ENCODE results near the gene KCNJ6.
"Not testable (repeated sequence)": the region's sequence is repeated elsewhere in the genome, so short reads cannot be mapped to it uniquely, and the experiment has no call there.

The KCNJ6 gene

DNA sequence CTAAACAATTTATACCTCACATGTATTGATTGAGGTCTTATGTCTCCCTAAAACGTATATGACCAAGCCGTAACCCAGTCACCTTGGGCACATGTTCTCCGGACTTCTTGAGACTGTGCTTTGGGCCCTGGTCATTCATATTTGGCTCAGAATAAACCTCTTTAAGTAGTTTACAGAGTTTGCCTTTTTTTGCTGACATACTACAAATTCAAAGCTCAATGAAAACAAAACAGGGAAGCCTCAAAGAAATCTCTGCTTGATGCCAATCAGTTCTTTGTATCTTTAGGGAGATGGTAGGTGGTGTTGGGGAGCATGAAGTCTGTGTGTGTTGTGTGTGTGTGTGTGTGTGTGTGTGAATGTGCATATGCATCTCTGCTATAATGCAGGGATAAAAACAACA is 247.0 kb downstream of the KCNJ6 start:
- DNase-seq, result no peak

DNA sequence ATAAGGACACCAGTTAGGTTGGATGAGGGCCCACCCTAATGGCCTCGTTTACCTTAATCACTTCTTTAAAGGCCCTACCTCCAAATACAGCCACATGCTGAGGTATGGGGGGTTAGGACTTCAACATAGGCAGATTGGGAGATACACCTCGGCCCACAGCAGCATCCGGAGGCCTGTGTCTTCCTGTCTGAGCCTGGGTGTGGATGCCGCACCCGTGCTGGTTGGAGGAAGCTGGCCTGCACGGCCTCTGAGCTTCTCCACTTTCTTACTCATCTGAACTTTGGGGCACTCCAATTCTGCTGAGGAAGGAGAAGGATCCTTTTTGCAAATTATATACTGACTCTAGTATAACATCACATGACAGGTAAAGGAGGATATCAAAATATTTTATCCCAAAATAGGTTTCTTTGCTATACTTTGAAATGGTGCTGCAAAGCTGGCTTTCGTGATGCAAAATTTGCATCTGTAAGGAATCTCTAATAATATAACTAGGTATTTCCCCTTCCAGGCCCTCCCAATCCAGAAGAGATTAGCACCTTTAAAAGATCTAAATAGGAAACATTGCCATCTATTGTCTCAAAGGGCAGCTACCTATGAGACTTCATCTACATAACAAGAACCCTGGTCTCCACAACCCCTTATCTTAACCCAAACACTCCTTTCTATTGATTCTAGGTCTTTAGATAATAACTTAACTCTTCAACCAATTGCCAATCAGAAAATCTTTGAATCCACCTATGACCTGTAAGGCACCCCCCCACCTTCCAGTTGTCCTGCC is 247.6 kb downstream of the KCNJ6 start:
- no peak for DNase-seq

DNA sequence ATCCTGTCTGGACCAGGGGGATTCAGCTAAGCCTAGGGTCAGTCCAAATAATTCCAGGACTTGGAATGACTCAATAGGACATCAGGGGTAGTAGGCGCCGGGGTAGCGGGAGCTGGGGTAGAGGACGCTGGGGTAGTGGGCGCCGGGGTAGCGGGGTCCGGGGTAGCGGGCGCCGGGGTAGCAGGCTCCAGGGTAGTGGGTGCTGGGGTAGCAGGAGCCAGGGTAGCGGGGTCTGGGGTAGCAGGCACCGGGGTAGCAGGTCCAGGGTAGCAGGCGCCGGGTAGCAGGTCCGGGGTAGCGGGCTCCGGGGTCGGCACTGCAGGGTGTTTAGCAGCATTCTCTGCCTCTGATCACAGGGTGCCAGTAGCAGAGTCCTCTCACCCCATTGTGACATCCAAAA is 248.9 kb downstream of the KCNJ6 start:
- DNase-seq, result no peak

DNA sequence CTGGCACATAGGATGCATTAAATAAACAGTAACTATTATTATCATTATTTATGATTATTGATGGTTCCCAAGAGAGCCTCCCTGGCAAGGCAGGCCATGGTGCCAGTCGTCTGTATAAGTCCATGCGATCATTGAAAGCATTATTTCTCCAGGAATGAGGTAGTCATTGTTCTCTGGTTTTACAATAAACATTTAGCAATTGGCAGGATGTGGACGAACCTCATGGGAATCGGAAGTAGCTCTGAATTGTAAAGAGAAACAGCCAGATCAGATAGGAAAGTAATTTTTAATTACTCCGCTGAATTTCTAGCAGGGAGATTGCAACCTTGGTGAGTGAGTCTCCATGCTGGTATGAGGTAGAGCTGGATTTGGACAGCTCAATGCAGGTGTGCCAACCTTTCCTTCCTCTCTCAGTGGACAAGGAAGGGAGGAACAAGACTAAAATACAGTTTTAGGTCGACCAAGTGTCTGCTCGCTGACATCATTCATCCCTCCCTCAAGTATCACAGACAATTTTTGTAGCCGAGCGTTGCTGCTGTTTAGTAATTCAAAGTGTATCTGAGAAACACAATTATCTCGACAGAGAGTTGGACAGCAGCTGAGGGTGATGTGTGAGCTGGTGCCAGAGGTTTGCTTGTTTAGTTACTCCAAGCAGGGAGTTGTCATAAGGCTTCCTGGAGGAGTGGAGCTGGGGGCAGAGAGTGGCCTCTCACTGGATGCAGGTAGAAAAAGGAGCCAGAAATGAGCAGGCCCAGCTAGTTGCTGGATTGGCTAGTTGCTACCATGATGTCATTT is 250.8 kb downstream of the KCNJ6 start:
- no peak for DNase-seq

DNA sequence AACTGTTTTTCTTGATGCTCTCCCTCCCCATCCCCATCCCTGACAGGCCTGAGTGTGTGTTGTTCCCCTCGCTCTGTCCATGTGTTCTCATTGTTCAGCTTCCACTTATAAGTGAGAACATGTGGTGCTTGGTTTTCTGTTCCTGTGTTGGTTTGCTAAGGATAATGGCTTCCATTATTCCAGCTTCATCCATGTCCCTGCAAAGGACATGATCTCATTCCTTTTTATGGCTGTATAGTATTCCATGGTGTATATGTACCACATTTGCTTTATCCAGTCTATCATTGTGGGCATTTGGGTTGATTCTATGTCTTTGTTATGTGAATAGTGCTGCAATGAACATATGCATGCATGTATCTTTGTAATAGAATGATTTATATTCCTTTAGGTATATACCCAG is 254.0 kb downstream of the KCNJ6 start:
- not testable (repeated sequence) for DNase-seq

DNA sequence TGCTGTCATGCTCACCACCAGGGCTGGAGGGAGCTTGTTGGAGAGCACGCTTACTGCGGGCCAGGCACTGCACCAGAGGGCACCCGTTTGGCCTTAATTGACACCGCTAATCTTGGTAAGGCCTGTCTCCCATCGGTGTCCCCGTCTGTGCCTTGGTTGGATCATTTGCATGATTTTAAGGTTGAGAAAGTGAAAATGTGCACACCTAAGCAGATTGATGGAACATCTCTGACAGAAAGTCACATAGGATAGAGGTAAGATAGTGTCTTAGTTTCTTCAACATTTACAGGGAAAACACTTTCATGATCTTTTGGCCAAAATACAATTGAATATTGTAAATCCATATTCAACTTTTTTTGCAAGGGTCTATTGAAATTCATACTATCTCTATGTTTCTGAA is 255.5 kb downstream of the KCNJ6 start:
- DNase-seq, result no peak

DNA sequence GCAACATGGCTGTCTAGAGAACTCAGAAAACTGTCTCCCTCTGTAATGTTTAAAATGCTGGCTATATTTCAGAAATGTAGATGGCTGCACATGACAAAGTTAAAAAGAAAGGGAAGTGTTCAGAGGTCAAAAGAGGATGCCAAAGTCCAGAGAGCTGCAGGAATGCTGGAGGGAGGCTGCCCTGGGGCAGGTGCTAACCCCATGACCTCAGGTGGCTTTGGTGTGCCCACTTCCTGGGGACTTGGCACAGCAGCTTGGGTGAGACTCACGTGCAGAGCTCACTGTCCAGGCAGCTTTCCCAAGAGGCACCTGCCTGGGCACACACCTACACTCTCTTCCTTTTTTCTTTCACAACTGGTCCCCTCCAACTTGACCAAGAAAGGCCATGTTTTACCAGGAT is 256.4 kb downstream of the KCNJ6 start:
- DNase-seq, result no peak

DNA sequence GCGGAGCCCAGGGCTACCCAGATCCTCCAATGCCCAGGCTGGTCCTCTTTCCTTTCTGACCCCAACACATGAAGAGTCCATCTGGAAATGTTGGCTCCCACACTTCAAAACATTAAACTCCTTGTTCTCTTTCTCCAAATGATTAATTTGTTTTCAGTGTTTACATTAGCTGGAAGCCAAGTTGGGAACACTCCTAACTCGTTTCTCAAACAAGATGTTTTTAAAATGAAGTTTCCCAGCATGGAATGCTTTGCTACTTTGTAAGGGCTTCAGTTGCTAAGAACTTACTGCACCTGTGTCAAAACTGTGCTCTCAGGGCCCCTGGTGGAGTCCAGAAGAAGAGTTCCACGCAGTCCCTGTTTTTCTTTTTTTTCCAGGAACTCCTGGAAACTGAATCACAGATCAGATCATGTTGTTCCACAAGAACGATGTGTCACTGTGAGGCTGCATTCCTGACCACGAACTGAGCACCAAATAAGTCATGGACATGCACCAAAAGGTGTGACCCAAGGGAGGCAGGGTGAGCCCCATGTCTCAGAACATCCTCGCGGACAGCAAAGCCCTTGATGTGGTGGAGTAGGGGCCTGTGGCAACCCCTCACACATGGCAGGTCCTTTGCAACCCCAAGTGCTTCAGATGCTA is 257.3 kb downstream of the KCNJ6 start:
- DNase-seq, result no peak

DNA sequence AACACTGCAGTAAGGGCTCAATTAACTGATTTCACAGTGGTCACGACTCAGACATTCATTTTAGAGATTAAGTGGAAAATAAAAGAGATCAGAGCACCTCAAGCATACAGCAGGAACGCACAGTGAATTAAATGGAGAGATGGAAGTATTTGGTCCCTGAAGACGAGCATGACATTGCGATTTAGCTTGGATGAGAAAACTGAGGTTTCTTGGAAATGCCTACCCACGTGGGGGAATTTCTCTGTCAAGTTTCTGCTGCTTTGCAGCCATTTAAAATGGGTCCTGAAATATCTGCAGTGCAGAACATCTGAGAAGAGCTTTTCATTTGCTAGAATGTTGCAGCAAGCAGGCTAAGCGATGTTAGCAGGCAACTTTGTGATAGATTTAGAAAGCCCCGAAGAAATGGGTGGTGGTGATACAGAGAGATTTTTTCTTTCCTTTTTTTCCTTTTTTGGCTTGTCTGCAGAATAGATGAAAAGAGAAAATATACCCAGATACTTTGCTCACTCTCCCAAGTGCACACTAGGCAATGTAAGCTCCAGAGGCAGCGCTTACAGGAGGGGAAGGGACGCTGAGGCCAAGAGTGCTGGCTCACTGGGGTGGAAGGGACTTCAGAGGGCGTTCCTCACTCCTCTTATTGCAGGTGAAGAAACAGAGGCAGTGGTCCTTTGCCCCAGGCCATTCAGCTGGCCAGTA is 258.0 kb downstream of the KCNJ6 start:
- no peak for DNase-seq

DNA sequence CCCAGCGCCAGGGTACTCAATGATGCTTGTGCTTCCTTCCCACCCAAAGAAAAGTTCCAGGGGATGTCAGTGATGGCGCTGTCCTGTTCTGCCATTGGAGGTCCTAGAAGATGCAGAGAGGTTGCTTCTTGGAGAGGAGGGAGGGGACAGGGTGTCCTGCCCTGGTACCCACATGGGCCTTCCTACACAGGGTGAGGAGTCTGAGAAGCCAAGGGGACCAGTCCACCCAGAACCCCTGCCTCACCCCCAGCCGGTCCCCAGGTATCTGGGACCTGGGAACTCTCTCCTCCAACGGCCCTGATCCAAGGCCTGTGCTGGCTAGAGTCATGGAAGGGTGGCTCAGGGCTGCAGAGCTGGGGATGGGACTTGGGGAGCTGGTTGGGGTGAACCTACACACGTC is 259.4 kb downstream of the KCNJ6 start:
- no peak for DNase-seq

DNA sequence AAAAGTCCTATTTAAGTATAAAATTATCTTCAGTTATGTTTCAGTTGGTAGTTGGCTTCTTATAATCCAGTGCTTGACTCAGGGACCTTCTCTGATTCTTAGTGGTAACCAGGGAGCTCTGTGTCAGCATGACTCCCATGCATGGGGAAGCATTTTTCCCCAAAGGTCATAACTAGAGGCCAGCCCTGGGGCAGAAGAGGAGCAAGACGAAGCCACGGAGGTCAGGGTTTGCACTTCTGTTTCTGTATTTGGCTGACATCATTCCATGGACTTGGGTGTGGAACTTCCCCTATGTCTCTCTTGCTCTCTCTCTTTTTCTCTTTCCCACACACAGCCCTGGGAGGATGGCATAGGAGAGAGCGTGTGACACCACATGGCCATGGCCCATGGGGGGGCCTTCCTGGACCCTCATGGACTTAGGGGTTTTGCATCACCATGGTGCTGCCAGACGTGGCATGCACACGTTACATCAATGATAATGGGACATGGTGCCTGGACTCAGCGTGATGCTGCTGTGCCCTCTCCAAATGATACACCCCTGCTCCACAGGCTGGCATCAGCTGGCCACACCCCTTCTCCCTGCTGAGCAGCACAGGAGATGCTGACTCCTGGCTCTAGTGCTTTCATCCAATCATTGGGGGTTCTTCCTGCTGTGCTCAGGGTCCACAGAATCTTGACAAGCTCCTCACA is 260.5 kb downstream of the KCNJ6 start:
- no peak for DNase-seq

DNA sequence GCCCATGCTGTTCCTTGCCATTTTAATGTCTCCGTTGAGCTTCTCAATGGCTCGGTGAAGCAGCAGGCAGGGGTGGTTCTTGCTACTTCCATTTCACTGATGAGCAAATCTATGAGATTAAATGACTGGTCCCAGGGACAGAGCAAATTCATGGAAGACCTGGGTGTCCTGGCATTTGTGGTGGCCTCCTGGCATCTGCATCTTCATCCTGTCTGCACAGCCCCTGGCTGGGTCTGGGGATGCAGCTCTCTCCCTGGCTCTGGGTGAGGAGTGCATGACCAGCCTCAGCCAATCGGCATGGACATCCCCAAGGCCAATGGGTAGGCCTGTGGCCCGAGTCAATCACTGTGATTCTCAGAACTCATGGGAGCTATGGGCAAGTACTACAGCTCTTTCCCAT is 261.7 kb downstream of the KCNJ6 start:
- DNase-seq, result no peak

DNA sequence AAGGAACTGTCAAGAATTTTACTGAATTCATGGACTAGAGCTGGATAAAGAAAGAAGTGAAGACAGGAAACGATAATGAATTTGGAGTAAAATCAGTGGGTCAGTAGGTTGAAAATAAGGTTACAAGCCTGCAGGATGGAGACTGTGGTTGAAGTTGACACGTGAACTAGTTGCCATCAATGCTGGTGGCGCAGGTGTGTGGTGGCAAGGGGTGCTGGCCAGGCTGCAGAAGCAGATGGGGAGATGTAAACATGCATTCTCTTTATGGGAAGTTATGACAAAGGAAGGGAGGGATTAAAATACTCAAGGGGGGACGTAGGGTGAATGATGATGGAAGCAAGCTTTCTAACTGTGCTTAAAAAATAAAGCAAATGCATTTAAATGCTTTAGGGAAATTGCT is 263.1 kb downstream of the KCNJ6 start:
- DNase-seq, result no peak

DNA sequence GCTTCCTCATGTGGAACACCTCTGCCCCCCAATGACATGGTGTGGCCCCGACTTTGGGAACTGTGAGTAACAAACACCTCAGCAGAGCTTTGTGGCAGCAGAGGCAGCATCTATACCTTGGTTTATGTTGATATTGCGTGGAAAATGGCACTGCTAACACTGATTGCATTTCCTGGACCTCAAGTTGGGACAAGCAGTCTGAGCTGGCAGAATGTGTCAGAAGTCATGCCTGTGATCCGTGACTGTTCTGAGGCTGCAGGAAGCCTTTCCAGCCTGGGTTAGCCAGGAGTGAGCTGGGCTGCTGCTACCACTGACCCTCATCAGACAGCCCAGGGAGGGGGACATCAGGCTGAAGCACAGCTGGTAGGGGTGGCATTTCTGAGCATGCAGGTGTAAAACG is 268.5 kb downstream of the KCNJ6 start:
- DNase-seq, result no peak

DNA sequence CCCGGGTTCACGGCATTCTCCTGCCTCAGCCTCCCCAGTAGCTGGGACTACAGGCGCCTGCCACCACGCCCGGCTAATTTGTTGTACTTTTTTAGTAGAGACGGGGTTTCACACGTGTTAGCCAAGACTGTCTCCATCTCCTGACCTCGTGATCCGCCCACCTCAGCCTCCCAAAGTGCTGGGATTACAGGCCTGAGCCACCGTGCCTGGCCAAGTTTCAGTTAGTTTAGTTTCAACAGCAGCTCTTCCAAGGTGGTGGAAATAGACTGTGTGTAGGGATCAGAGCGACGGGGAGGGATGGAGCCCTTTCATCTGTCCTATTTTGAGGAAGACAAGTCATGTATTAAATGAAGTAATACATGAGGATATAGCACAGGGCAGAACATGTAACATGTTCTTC is 269.5 kb downstream of the KCNJ6 start:
- not testable (repeated sequence) for DNase-seq

DNA sequence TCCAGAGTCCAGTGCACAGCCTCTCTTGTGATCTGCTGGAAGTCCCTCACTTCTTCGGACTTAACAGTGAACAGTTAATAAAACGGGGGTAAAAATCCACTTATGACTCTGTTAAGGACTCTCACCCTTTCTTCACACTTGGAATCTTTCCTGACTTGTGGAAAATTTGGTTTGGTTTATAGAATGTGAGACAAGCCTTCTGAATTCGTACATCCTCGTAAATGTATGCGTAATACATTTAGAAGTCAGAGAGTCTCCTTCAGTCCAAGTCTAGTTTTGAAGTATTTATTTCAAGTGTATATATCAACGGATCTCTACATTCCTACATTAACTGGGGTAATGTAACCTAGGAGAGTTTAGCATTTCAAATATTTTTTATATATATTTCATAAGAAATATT is 270.4 kb downstream of the KCNJ6 start:
- no peak for DNase-seq

DNA sequence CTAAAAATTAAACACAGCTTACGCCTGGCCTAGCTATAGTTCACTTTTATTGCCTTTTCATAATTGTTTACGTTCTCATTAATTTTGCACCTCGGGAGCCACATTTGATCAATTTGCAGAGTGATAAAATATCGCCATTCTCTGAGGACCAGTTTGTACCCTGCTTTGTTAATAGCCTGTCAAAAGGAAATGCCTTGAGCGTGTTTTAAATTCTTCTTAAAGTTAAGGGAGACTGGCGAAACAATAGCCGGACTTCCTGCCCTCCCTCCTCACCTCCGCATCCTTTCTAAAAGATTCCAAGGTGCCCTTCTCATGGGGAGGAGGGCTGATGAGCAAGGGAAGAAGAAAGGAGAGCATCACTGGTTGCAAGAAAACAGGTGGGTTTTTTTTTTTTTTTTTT is 271.6 kb downstream of the KCNJ6 start:
- no peak for DNase-seq

DNA sequence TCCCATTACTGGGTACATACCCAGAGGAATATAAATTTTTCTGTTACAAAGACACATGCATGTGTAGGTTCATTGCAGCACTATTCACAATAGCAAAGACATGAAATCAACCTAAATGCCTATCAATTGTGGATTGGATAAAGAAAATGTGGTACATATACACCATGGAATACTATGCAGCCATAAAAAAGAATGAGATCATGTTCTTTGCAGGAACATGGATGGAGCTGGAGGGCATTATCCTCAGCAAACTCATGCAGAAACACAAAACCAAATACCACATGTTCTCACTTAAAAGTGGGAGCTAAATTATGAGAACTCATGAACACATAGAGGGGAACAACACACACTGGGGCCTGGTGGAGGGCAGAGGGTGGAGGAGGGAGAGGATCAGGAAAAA is 272.4 kb downstream of the KCNJ6 start:
- not testable (repeated sequence) for DNase-seq

DNA sequence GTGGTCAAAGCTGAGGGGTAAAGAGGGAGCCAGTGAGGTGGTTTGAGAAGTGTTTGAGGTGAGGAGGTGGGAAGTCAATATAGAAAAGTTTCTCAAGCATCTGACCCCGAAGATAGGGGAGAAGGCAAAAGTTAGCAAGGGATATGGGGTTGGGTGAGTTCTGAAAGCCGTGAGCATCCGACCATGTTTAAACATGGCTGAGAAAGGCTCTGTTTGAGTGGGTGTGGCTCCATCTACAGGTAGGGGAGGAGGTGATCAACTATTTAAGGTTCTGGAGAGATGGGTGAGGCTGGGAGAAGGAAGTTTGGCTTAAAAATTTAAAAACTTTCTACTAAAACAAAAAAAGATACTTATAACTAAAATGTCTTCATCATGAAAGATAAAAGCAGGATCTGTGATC is 273.8 kb downstream of the KCNJ6 start:
- peak; percentile 14 to 32 for DNase-seq

DNA sequence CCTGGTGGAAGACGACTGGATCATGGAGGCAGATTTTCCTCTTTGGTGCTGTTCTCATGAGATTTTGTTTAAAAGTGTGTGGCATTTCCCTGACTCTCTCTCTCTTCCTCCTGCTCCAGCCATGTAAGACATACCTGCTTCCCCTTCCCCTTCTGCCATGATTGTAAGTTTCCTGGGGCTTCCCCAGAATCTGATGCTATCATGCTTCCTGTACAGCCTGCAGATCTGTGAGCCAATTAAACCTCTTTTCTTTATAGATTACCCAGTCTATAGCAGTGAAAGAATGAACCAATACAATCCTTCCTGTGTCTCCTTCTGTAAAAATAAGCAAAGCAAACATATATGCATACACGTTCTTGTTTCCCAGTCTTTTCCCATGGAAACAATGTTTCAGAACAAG is 276.5 kb downstream of the KCNJ6 start:
- no peak for DNase-seq

DNA sequence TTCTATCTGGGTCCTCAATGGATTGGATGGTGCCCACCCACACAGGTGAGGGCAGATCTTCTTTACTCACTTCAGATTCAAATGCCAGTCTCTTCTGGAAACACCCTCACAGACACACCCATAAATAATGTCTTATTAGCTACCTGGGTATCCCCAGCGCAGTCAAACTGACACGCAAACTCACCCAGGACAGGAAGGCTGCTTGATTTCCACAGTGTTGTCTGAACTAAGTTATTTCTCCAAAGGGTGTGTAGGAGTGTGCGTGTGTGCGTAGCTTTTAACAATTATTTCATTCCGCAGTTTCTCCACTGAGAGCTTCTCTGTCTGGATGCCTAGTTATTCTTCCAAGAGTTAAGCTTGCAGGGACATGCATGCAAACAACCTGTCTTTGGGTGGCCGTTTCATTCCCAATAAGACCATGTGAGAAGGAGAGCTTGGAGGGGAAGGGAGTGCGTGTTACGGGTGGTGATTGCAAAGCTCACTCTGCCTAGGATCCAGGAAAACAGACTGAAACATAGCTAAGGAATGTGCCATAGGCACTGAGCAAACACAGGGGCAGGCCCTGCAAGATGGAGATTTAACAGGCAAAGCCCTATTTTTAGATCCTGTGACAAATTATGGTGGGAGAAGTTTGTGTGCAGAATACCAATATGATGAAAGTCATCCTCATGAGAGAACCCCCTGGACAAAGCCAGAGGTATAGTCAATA is 280.0 kb downstream of the KCNJ6 start:
- no peak for DNase-seq
